Psoas muscle (tissue), 8 donors: ENCODE measurements around the gene PPM1H. TPM values are rescaled to one million over a fixed set of nuclear protein-coding genes. Genes with fewer than 3 reads are reported as not detected.

Experiments used
- ATAC-seq, 4 donors: fragments of 200-7000 bp; cut with Tn5 transposase; one replicate each; pipeline ENCODE4 v1.9.1; 2020; ENCODE audit warnings: moderate library complexity in 3 of 4, mild to moderate bottlenecking in 2 of 4
- DNase-seq, 2 donors: peaks; one replicate each; pipeline ENCODE4 v3.0.0-alpha.2; 2020
- H3K27ac ChIP-seq: fragments of 200-600 bp; one replicate; pipeline ENCODE4 v1.8.0; 2022
- H3K27me3 ChIP-seq, 3 donors: fragments of 200-600 bp in 1 of 3; one replicate each; pipeline versions ENCODE4 v1.6.1 to v1.8.0; 2013 to 2022; ENCODE audit warnings: low read length in 2 of 3, mild to moderate bottlenecking in 2 of 3, moderate library complexity in 1 of 3; ENCODE audit not compliant: insufficient read depth in 3 of 3
- H3K36me3 ChIP-seq, 2 donors: fragments of 200-600 bp in 1 of 2; one replicate each; pipeline versions ENCODE4 v1.6.1 to v1.8.0; 2013 to 2022; ENCODE audit warnings: low read depth in 1 of 2, mild to moderate bottlenecking in 1 of 2, moderate library complexity in 1 of 2; ENCODE audit not compliant: insufficient read depth in 1 of 2
- H3K4me1 ChIP-seq: fragments of 200-600 bp; one replicate; pipeline ENCODE4 v1.8.0; 2022
- H3K4me3 ChIP-seq: fragments of 200-600 bp; one replicate; pipeline ENCODE4 v1.8.0; 2022; ENCODE audit warnings: mild to moderate bottlenecking
- H3K9me3 ChIP-seq: fragments of 200-600 bp; one replicate; pipeline ENCODE4 v1.8.0; 2022
- CTCF ChIP-seq: fragments of 200-600 bp; IDR thresholded peaks from one replicate; pipeline ENCODE4 v1.8.0; 2022; ENCODE audit warnings: antibody characterized with exemption
- WGBS, 3 donors: extraction: QIAGEN DNeasy Blood & Tissue Kit; methylation state at CpG; one replicate each; pipeline versions ENCODE4 v1.1.6 to v1.1.7; 2013; 5-methylcytosine and 5-hydroxymethylcytosine counted together
- intact Hi-C, 2 donors: fragments of 100-400 bp; cut with DNase I; formaldehyde crosslinking; loops; one replicate each; pipeline versions ENCODE4 v1.11.0 to v1.14.2; 2022
- polyA plus RNA-seq, 3 donors: library from polyadenylated mRNA; stranded (reverse); fragments of 200-250 nt; gene quantifications; one replicate each; pipeline ENCODE4 v1.2.3, GENCODE V29; 2013
- total RNA-seq, 4 donors: library from RNA; stranded (reverse); fragmentation: NEBNext Ultra II Directional in 2 of 4; extraction: Animal tissue kit (Norgen Biotek cat#: 25700) in 2 of 4; gene quantifications; one replicate each; pipeline versions ENCODE4 v1.2.1 to v1.2.4, GENCODE V29; 2021 to 2023
- donor health status: healthy with polysubstance abuse.
- donor health status: DM: no; HTN: no; CAD: no; lungs with moderate emphysema.
- donor health status: Bipolar disorder and iron deficiency.
- donor health status: healthy.
- donor health status: DM: yes; HTN: yes; CAD: no.
- donor health status: DM: no; HTN: no; CAD: no.
- donor health status: DM: no; HTN: no; CAD: no.
- donor health status: DM: yes; HTN: yes; CAD: no.

Gene PPM1H
- total and polyA plus RNA-seq, 7 donors, result 0.65 to 4.3 (median 1.8) TPM

GRCh38 chr12:62832558-62832957, 102.4 kb downstream of the PPM1H start:
- intact Hi-C loops, result no loop called here
- no peaks in the 10 kb centered on the region for H3K27me3 ChIP-seq
- no peak overlapping the region for H3K4me3 ChIP-seq
- DNase-seq (no peak), ATAC-seq (no peak)
- no peaks in the 10 kb centered on the region for H3K9me3 ChIP-seq
- TF ChIP-seq CTCF, result no peak
- no peaks in the 10 kb centered on the region for H3K36me3 ChIP-seq
- peaks cover 3% of the 10 kb centered on the region for H3K4me1 ChIP-seq
- 73 to 82% (median 78%) methylated on average over 3 of the region's 3 CpGs for WGBS, 3 donors
- no peak overlapping the region for H3K27ac ChIP-seq

- no peak for DNase-seq
- no peak for TF ChIP-seq CTCF
- Histone ChIP-seq H3K27ac (no peak overlapping the region), H3K4me1 (peaks cover 3% of the 10 kb centered on the region), H3K36me3 (no peaks in the 10 kb centered on the region), H3K27me3 (no peaks in the 10 kb centered on the region), H3K4me3 (no peak overlapping the region), H3K9me3 (no peaks in the 10 kb centered on the region)
- ATAC-seq, result no peak
- intact Hi-C loops, result no loop called here
- WGBS, 3 donors, result 83 to 87% (median 83%) methylated on average over 7 of the region's 7 CpGs
Observed at GRCh38 chr12:62832027-62832426, 102.9 kb downstream of the PPM1H start.

GRCh38 chr12:62827855-62828254, 107.1 kb downstream of the PPM1H start:
- TF ChIP-seq CTCF, result no peak
- H3K27ac ChIP-seq, result no peak overlapping the region
- H3K27me3 ChIP-seq, result no peaks in the 10 kb centered on the region
- H3K9me3 ChIP-seq, result no peaks in the 10 kb centered on the region
- no peak for ATAC-seq
- WGBS, 3 donors, result 88 to 91% (median 89%) methylated on average over 2 of the region's 2 CpGs
- H3K36me3 ChIP-seq, result no peaks in the 10 kb centered on the region
- DNase-seq, result no peak
- H3K4me3 ChIP-seq, result no peak overlapping the region
- intact Hi-C loops, result no loop called here
- no peaks in the 10 kb centered on the region for H3K4me1 ChIP-seq

GRCh38 chr12:62827042-62827441, 107.9 kb downstream of the PPM1H start:
- 91 to 92% (median 92%) methylated on average over 2 of the region's 2 CpGs for WGBS, 3 donors
- ATAC-seq (no peak), DNase-seq (no peak)
- H3K27me3 ChIP-seq, result no peaks in the 10 kb centered on the region
- H3K4me1 ChIP-seq, result no peaks in the 10 kb centered on the region
- H3K36me3 ChIP-seq, result no peaks in the 10 kb centered on the region
- H3K9me3 ChIP-seq, result no peaks in the 10 kb centered on the region
- no peak for TF ChIP-seq CTCF
- H3K27ac ChIP-seq, result no peak overlapping the region
- intact Hi-C loops, result no loop called here
- no peak overlapping the region for H3K4me3 ChIP-seq

GRCh38 chr12:62817556-62818271, 117.2 kb downstream of the PPM1H start:
- H3K9me3 ChIP-seq, result no peaks in the 10 kb centered on the region
- H3K4me3 ChIP-seq, result peak overlapping the region; percentile 26
- H3K27me3 ChIP-seq, result no peaks in the 10 kb centered on the region
- no peaks in the 10 kb centered on the region for H3K36me3 ChIP-seq
- TF ChIP-seq CTCF, result no peak
- no peaks in the 10 kb centered on the region for H3K4me1 ChIP-seq
- intact Hi-C loops, result loop anchor here in 1 of 2 donors (5.0 to 10.0 kb wide), 2 partner anchors 117 to 250 kb away; partner anchors contain the start of gene PPM1H
- DNase-seq (no peak), ATAC-seq (peak in 1 of 4 donors; percentile 35)
- 54 to 59% (median 56%) methylated on average over 9 of the region's 9 CpGs for WGBS, 3 donors
- no peak overlapping the region for H3K27ac ChIP-seq
